Measurements from ENCODE around the gene MACROH2A2. TPM values are rescaled to one million over a fixed set of nuclear protein-coding genes. Genes with fewer than 3 reads are reported as not detected.

Gene MACROH2A2
- total and polyA plus RNA-seq, 10 donors: 1.2 to 4.9 (median 3.1) TPM

GRCh38 chr10:70146489-70147258 is 94.0 kb downstream of the MACROH2A2 start, which contains the start of gene TYSND1:
Gene TYSND1, minus strand, starts transcription at chr10:70146700. Its CDS starts 114 bp downstream, at chr10:70146586.
- Histone ChIP-seq H3K9me3 (no peaks in the 10 kb centered on the region), H3K36me3 (peaks cover 0 to 54% (median 10%) of the 10 kb centered on the region in 6 donors), H3K27me3 (replicated peaks in 1 of 7) (no peaks in the 10 kb centered on the region), H3K27ac (peak within 1 kb of the TSS; percentile 83 to 95 (median 94)), H3K4me3 (peak within 1 kb of the TSS; percentile 57 to 96 (median 87)), H3K4me1 (peaks cover 12 to 45% (median 28%) of the 10 kb centered on the region in 6 donors)
- TF ChIP-seq POLR2A (IDR thresholded peaks at IDR 0.05): peak in 2 of 3 donors; percentile 50 to 59
- TF ChIP-seq, protein P1, sequence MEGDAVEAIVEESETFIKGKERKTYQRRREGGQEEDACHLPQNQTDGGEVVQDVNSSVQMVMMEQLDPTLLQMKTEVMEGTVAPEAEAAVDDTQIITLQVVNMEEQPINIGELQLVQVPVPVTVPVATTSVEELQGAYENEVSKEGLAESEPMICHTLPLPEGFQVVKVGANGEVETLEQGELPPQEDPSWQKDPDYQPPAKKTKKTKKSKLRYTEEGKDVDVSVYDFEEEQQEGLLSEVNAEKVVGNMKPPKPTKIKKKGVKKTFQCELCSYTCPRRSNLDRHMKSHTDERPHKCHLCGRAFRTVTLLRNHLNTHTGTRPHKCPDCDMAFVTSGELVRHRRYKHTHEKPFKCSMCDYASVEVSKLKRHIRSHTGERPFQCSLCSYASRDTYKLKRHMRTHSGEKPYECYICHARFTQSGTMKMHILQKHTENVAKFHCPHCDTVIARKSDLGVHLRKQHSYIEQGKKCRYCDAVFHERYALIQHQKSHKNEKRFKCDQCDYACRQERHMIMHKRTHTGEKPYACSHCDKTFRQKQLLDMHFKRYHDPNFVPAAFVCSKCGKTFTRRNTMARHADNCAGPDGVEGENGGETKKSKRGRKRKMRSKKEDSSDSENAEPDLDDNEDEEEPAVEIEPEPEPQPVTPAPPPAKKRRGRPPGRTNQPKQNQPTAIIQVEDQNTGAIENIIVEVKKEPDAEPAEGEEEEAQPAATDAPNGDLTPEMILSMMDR (IDR thresholded peaks at IDR 0.05 in 8 of 11, conservative IDR thresholded peaks at IDR 0.05 in 3 of 11): peak; percentile 75 to 94 (median 89)
- TF ChIP-seq POLR2AphosphoS5 (IDR thresholded peaks at IDR 0.05): peak; percentile 91 to 96 (median 96)
- 1 to 3% (median 2%) methylated on average over 30 to 39 of the region's 39 CpGs for WGBS, 5 donors
- peak; percentile 97 for DNase-seq
- intact Hi-C loops (cut with DNase I; ENCODE audit: low total_unique reads): no loop called here

DNA sequence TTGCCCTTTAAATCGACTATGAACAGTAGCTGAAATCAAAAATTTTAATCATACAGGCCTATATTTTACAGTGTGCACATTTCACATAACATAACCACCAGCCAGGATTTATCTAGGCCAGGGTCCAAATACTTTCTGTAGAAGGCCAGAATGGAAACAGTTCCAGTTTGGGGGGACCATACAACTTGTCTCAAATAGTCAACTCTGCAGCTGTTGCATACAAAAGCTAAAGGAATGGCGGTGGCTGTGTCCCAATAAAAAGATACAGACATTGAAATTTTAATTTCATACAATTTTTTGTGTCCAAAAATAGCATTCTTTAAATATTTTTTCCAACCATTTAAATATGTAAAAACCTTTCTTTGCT is 94.6 kb downstream of the MACROH2A2 start:
- Histone ChIP-seq H3K9me3 (no peaks in the 10 kb centered on the region), H3K4me3 (peak overlapping the region in 4 of 8 donors; percentile 85 to 96 (median 90)), H3K27ac (peak overlapping the region in 6 of 8 donors; percentile 83 to 95 (median 94)), H3K27me3 (replicated peaks in 1 of 7) (no peaks in the 10 kb centered on the region), H3K36me3 (peaks cover 0 to 55% (median 15%) of the 10 kb centered on the region in 6 donors), H3K4me1 (peaks cover 12 to 45% (median 28%) of the 10 kb centered on the region in 6 donors)
- intact Hi-C loops (cut with DNase I; ENCODE audit: low total_unique reads): no loop called here
- DNase-seq: no peak
- TF ChIP-seq POLR2AphosphoS5 (IDR thresholded peaks at IDR 0.05) (no peak), POLR2A (IDR thresholded peaks at IDR 0.05) (no peak)
- TF ChIP-seq, protein P1 (IDR thresholded peaks at IDR 0.05 in 8 of 11, conservative IDR thresholded peaks at IDR 0.05 in 3 of 11): no peak
- WGBS, 5 donors: 29 to 46% (median 42%) methylated on average over 2 of the region's 2 CpGs

DNA sequence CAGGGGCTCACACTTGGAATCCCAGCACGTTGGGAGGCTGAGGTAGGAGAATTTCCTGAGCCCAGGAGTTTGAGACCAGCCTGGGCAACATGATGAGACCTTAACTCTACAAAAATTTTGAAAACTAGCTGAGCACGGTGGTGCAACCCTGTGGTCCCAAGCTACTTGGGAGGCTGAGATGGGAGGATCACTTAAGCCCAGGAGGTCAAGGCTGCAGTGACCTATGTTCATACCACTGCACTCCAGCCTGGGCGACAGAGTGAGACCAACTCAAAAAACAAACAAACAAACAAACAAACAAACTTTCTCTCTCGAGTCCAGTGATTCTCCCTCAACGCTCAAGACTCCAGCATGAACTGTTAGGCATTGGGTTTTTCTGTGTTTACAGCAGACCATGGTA is 95.9 kb downstream of the MACROH2A2 start:
- DNase-seq: no peak
- no peaks in the 10 kb centered on the region for H3K9me3 ChIP-seq
- no peaks in the 10 kb centered on the region for H3K27me3 ChIP-seq (replicated peaks in 1 of 7)
- intact Hi-C loops (cut with DNase I; ENCODE audit: low total_unique reads): no loop called here
- H3K4me3 ChIP-seq: no peak overlapping the region
- H3K36me3 ChIP-seq: peaks cover 0 to 62% (median 27%) of the 10 kb centered on the region in 6 donors
- peaks cover 12 to 38% (median 25%) of the 10 kb centered on the region in 6 donors for H3K4me1 ChIP-seq
- no peak overlapping the region for H3K27ac ChIP-seq
- 87 to 95% (median 93%) methylated on average over 5 of the region's 5 CpGs for WGBS, 5 donors
- TF ChIP-seq POLR2AphosphoS5 (IDR thresholded peaks at IDR 0.05) (no peak), POLR2A (IDR thresholded peaks at IDR 0.05) (no peak)
- TF ChIP-seq, protein P1 (IDR thresholded peaks at IDR 0.05 in 8 of 11, conservative IDR thresholded peaks at IDR 0.05 in 3 of 11): no peak

GRCh38 chr10:70155255-70155838 is 102.7 kb downstream of the MACROH2A2 start:
- DNase-seq: no peak
- TF ChIP-seq, protein P1 (IDR thresholded peaks at IDR 0.05 in 8 of 11, conservative IDR thresholded peaks at IDR 0.05 in 3 of 11): no peak
- TF ChIP-seq POLR2A (IDR thresholded peaks at IDR 0.05) (no peak), POLR2AphosphoS5 (IDR thresholded peaks at IDR 0.05) (no peak)
- Histone ChIP-seq H3K36me3 (peaks cover 0 to 98% (median 78%) of the 10 kb centered on the region in 6 donors), H3K27me3 (replicated peaks in 1 of 7) (no peaks in the 10 kb centered on the region), H3K4me1 (peaks cover 0 to 27% (median 10%) of the 10 kb centered on the region in 6 donors), H3K9me3 (no peaks in the 10 kb centered on the region), H3K27ac (no peak overlapping the region), H3K4me3 (no peak overlapping the region)
- 63 to 78% (median 65%) methylated on average over 3 of the region's 3 CpGs for WGBS, 5 donors
- intact Hi-C loops (cut with DNase I; ENCODE audit: low total_unique reads): no loop called here
